ENCODE measurements around the gene ACTL7A. TPM values are rescaled to one million over a fixed set of nuclear protein-coding genes. Genes with fewer than 3 reads are reported as not detected.

The ACTL7A gene
- total and polyA plus RNA-seq, 2 of the 4 experiments (the other 2 are of a cell fraction) = not detected

- ChIA-PET POLR2A (ENCODE audit: unreplicated experiment) (no interaction called here), CTCF (no interaction called here)
- ATAC-seq (ENCODE audit: low read depth) = no peak
- Histone ChIP-seq H2BK20ac (ENCODE audit: low read depth, low read length) (no peak overlapping the region), H3K36me3 (ENCODE audit: control insufficient read depth, insufficient read depth, low read length) (no peaks in the 10 kb centered on the region), H3K4me1 (ENCODE audit: control insufficient read depth, insufficient read depth, low read length) (no peaks in the 10 kb centered on the region), H3K4me3 (ENCODE audit: insufficient read depth, low read depth, low read length) (no peak overlapping the region), H3K18ac (ENCODE audit: low read depth, low read length) (no peak overlapping the region), H3K56ac (ENCODE audit: extremely low read depth, insufficient read depth, low read length) (no peak overlapping the region), H3K9ac (ENCODE audit: low read depth, low read length) (no peak overlapping the region), H2BK120ac (ENCODE audit: low read depth, low read length) (no peak overlapping the region), H4K5ac (ENCODE audit: low read depth, low read length) (no peak overlapping the region), H3K27ac (ENCODE audit: insufficient read depth, low read length) (no peak overlapping the region), H2AK5ac (ENCODE audit: low read depth, low read length) (no peak overlapping the region), H3K23ac (ENCODE audit: low read depth, low read length) (no peak overlapping the region), H2BK15ac (ENCODE audit: low read depth, low read length) (no peak overlapping the region), H3K4ac (ENCODE audit: low read depth, low read length) (no peak overlapping the region), H3K9me1 (ENCODE audit: insufficient read depth, low read length) (no peaks in the 10 kb centered on the region), H2BK5ac (ENCODE audit: low read depth, low read length, poor library complexity, severe bottlenecking) (no peak overlapping the region), H4K20me1 (ENCODE audit: insufficient read depth, low read length) (no peaks in the 10 kb centered on the region), H3K27me3 (ENCODE audit: control insufficient read depth, insufficient read depth, low read length) (peaks cover 2% of the 10 kb centered on the region), H3K79me1 (ENCODE audit: low read depth in 1 of 2, low read length in 2 of 2) (no peaks in the 10 kb centered on the region), H2AFZ (replicated peaks; ENCODE audit: low read length, poor library complexity) (no peak overlapping the region), H2AK9ac (replicated peaks; ENCODE audit: low read depth, low read length, poor library complexity) (no peak overlapping the region), H4K91ac (ENCODE audit: insufficient read depth, low read depth, low read length) (no peak overlapping the region), H3K14ac (replicated peaks; ENCODE audit: low read depth, low read length) (no peak overlapping the region), H4K8ac (ENCODE audit: low read depth in 2 of 2, low read length in 2 of 2) (no peak overlapping the region), H3K4me2 (ENCODE audit: low read depth, low read length) (no peak overlapping the region), H3K9me3 (ENCODE audit: control insufficient read depth, insufficient read depth, low read length) (no peaks in the 10 kb centered on the region)
- in situ Hi-C loops (cut with MboI; ENCODE audit: low sequenced_read_pairs) = no loop called here
- TF ChIP-seq CEBPB (IDR thresholded peaks at IDR 0.05; ENCODE audit: low read depth, low read length) (no peak), NFE2L2 (IDR thresholded peaks at IDR 0.05; ENCODE audit: low read depth, low read length) (no peak), MAZ (IDR thresholded peaks at IDR 0.05; ENCODE audit: borderline replicate concordance, low read depth, low read length) (no peak), ELK1 (IDR thresholded peaks at IDR 0.05; ENCODE audit: borderline replicate concordance, low read depth, low read length) (no peak), RFX5 (IDR thresholded peaks at IDR 0.05; ENCODE audit: low read depth, low read length) (no peak), POLR2A (IDR thresholded peaks at IDR 0.05; ENCODE audit: low read depth, low read length) (no peak), MXI1 (IDR thresholded peaks at IDR 0.05; ENCODE audit: borderline replicate concordance, low read depth, low read length) (no peak), SMC3 (IDR thresholded peaks at IDR 0.05; ENCODE audit: low read depth, low read length) (no peak), MAFK (IDR thresholded peaks at IDR 0.05; ENCODE audit: low read depth, low read length) (no peak), FOS (IDR thresholded peaks at IDR 0.05; ENCODE audit: low read depth, low read length) (no peak), BHLHE40 (IDR thresholded peaks at IDR 0.05; ENCODE audit: low read depth, low read length) (no peak), RCOR1 (IDR thresholded peaks at IDR 0.05; ENCODE audit: insufficient replicate concordance, low read length) (no peak), RAD21 (IDR thresholded peaks at IDR 0.05; ENCODE audit: low read length) (no peak), CHD1 (IDR thresholded peaks at IDR 0.05; ENCODE audit: low read depth, low read length) (no peak)
- dilution Hi-C loops (cut with HindIII; ENCODE audit: low sequenced_read_pairs, unreplicated experiment) = no loop called here
- 88% methylated on average over 1 of the region's 6 CpGs; no CpG with 5 or more reads in 1 of the 2 experiments for WGBS, 2 experiments (ENCODE audit: extremely low coverage in 2 of 2, insufficient read length in 1 of 2)
- DNase-seq = no peak
- intact Hi-C loops (cut with micrococcal nuclease) = no loop called here
- BruUV-seq (replicated peaks) = no TSS peak
These were observed 4.5 kb upstream of the ACTL7A start for GRCh38 chr9:108857572-108857971.

Measured in IMR-90 (cell line).